Stimulated activated CD4-positive, alpha-beta T cell treated with anti-CD3 and anti-CD28 coated beads, Interleukin-4, amount 100 ng/mL, for 4 hours (primary cell): ENCODE data around the gene RNPEP.

Experiments
- DNase-seq, 2 experiments: peaks; one replicate each; pipeline ENCODE4 v3.0.0-alpha.2; 2020

The RNPEP gene

GRCh38 chr1:201964261-201964660 is 18.2 kb upstream of the RNPEP start:
- DNase-seq, result no peak

DNA sequence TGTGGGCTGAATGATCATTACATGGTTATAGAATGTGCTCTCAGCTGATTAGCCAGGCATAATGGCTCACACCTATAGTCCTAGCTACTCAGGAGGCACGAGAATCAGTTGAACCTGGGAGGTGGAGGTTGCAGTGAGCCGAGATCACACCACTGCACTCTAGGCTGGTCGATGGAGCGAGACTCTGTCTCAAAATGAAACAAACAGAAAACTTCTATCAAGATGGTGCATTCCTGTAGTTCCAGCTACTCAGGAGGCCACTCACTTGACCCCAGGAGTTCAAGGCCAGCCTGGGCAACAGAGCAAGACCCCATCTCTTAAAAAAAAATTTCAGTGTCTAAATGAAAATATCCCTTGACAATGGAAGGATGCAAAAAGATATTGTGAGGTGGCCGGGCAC is 16.3 kb upstream of the RNPEP start:
- no peak for DNase-seq

GRCh38 chr1:201968202-201968925 is 14.1 kb upstream of the RNPEP start:
- no peak for DNase-seq

DNA sequence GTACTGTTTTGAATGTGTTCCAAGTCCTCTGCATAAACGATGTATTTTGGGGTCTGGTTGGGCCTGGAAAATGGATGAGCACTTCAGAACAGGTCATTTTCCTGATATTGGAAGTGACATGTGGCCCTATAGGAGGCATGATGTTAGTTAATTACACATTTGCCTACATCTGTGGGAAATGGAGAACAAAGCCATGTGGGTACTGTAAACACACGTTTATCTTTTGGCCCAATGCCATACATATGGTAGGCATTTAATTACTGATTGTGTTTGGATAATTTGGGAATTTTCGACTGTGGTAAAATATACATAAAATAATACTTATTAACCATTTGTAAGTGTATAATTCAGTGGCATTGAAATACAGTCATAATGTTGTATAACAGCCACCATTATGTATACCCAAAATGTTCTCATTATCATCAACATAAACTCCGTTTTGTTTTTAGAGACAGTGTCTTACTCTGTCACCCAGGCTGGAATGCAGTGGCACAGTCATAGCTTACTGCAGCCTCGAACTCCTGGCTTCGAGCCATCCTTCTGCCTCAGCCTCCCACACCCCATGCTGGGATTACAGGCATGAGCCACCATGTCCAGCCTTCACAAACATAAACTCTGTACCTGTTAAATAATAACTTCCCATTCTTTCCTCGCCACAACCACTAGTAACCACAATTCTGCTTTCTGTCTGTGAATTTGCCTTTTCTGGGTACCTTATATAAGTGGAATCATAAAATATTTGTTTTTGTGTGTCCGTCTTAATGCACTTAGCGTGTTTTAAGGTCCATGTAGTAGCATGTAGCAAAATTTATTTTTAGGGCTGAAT is 11.9 kb upstream of the RNPEP start:
- no peak for DNase-seq

DNA sequence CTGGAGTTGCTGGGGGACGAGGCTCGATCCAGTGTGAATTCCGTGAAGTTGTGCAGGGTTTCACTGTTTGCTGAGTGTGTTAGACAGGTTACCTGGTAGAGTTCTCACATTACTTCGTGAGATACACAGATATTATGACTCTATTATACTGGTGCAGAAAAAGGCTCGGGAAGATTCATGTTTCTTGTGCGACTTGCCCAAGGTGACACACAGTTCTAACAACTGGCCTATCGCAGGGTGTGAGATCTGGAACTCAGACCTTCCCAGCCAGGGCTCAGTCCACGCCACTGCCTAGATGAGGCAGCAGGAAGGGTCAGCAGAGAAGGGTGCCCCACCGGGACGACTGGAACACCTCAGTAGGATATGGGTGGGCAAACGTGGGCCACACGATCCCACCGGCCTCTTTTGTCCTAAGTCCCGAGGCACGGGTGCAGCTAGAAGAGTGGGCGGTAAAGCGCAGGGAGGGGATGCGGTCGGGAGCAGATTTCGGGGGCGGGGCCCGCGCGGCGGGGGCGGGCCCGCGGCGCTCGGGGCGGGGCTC is 296 bp upstream of the RNPEP start:
- peak; percentile 60 to 70 for DNase-seq

DNA sequence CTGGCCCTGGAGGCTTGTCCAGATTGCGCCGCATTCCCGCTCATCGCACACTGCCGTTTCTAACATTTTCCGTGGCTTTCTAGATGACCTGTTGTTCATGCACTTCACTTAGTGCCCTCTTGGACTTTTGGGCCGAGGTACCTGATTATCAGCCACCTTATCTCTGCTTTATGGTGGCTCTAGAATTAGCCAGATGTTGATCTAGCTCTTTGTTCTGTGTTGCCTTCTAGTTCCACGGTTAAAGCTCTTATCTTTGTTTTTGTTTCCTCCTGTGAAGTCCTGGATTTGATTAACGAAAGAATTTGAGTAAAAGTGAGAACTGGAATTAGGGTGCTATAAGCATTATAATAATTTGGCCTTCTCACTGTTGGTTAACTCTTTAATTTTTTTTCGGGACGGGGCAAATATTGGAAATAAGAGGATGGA is 945 bp downstream of the RNPEP start:
- DNase-seq, result no peak

DNA sequence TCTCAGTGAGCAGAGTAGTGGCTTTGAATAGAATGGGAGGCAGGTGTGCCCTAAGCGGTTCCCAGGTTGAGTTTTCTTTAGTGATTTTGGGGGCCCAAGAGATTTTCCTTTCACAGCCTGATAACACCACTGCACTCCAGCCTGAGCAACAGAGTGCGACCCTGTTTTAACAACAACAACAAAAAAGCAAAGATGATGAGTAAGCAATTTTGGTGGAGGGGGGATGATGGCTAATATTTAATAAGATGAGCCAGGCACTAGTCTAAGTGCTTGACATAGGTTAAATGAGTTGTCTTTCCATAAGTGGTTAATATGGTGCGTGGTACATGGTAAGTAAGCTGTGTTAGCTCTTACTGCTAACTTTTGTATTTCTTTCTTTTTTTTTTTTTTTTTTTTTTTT is 2.0 kb downstream of the RNPEP start:
- no peak for DNase-seq

- DNase-seq, result no peak
Measured at GRCh38 chr1:201985355-201985754, 2.9 kb downstream of the RNPEP start.

DNA sequence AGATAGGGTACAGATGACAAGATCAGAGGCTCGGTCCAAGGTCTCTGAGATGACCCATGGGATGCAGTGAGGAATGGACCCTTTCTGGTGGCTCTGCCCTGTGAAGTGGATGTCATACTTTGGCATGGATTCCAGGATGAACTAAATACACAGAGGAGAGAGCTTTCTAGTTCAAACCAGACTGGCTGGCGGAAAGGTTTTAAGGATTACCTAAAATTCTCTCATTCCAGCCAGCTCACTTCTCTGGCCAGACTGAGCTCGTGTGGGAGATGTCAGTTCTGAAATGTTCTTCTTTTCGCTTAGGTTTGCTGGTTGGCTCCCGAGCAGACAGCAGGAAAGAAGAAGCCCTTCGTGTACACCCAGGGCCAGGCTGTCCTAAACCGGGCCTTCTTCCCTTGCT is 6.2 kb downstream of the RNPEP start:
- DNase-seq, result no peak

DNA sequence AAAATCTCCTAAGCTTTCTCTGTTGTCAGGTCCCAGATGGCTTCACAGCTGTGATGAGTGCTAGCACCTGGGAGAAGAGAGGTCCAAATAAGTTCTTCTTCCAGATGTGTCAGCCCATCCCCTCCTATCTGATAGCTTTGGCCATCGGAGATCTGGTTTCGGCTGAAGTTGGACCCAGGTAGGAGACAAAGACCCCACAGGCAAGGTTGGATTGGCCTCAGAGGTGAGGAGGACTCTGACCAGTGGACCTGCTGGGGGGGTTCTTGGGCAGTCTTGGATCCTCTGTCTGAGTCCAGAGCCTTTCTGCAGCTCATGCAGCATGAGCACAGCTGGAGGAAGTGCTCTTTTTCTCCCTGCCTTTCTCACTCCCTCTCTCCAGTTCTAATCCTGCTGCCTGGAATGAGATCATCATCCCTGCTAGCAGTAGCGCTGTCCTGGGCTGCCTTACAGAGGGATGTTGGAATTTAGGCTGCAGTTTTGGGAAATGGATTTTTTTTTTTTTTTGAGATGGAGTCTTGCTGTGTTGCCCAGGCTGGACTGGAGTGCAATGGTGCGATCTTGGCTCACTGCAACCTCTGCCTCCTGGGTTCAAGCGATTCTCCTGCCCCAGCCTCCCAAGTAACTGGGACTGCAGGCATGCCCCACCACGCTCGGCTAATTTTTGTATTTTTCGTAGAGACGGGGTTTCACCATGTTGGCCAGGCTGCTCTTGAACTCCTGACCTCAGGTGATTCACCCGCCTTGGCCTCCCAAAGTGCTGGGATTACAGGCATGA is 7.1 kb downstream of the RNPEP start:
- DNase-seq, result no peak

GRCh38 chr1:201990427-201990826 is 8.0 kb downstream of the RNPEP start:
- DNase-seq, result no peak

- DNase-seq, result no peak
Measured at GRCh38 chr1:201999625-202000238, 17.3 kb downstream of the RNPEP start.

GRCh38 chr1:202002507-202002906 is 20.1 kb downstream of the RNPEP start:
- no peak for DNase-seq

DNA sequence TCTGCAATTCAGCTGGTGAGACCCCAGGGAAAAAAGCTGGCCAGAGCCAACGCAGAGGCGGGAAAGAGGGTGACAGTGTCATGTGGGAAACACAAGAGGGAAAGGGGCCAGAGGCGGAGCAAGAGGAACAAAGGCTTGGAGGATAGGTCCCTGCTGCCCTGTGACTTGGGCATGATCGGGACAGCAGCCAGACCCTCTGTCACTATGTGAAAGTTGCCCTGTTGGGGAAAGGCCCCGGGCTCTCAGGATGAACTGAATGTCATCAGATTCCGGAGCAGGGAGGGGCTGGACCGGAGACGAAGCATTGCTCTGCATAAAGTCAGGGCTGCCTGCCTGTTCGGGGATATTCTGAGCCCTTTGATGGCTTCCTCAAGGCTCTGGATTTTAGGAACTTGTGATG is 22.3 kb downstream of the RNPEP start:
- DNase-seq, result no peak

- no peak for DNase-seq
Measured at GRCh38 chr1:202005958-202006357, 23.5 kb downstream of the RNPEP start.

GRCh38 chr1:202007304-202007703 is 24.9 kb downstream of the RNPEP start:
- DNase-seq, result no peak

DNA sequence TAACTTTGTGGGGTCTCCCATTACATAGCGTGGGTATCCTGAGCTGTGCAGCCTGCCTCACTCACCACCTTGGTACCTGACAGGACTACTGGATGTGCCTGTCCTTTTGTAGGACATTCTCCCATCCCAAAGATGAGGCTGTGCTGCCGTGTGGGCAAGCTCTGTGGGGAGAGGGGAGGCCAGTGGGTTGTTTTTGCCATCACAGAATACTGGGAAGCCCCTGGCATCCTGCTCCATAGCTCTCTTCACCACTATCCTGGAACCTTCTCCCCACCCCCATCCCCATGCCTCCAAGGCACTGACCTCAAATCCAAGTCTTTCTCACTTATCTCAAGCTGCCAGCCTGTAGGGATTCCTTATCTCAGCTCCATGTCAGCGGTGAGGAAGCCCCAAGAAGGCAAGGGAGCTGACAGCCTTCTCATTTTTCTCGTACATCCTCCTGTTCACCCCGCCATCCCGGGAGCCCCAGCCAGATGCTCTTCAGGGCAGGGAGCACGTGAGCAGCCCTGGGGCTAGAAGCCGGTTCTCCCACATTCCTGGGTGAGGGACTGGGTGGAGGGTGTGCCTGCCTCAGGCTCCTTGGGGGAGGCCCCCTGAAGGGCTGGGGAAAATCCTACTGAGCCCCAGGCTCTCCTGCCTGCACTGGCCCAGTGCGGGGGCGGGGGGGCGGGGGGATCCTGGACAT is 25.5 kb downstream of the RNPEP start:
- no peak for DNase-seq

GRCh38 chr1:202009326-202010179 is 27.1 kb downstream of the RNPEP start:
- DNase-seq, result peak; percentile 40 to 41

GRCh38 chr1:202010180-202011015 is 27.9 kb downstream of the RNPEP start, which contains the start of gene ELF3:
ELF3 (plus strand) TSS chr1:202010587; CDS start chr1:202011137, 550 bp downstream.
- no peak for DNase-seq

DNA sequence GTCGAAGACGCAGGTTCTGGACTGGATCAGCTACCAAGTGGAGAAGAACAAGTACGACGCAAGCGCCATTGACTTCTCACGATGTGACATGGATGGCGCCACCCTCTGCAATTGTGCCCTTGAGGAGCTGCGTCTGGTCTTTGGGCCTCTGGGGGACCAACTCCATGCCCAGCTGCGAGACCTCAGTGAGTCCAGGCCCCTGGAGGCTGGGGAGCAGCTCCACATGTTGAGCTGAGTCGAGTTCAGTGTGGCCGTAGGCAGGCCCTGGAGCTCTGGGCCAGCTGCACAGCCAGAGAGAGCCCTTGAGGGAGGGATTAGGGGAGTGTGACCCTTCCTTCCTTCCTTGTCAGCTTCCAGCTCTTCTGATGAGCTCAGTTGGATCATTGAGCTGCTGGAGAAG is 29.5 kb downstream of the RNPEP start:
- no peak for DNase-seq
